Neural progenitor cell (in vitro differentiated cells): ENCODE measurements around the gene QSOX2. TPM values are rescaled to one million over a fixed set of nuclear protein-coding genes. Genes with fewer than 3 reads are reported as not detected.

Experiments used
- DNase-seq: peaks from one replicate; pipeline ENCODE4 v3.0.0-alpha.2; 2016; ENCODE audit warnings: low spot score
- H2AFZ ChIP-seq: fragments of 200-600 bp; sonication (generic); replicated peaks from 2 replicates; pipeline ENCODE4 v1.6.1; 2016; ENCODE audit warnings: antibody characterized with exemption
- H3F3A ChIP-seq: fragments of 200-600 bp; sonication (generic); 2 replicates; pipeline ENCODE4 v1.6.1; 2016; ENCODE audit warnings: antibody characterized with exemption, low read depth
- H3K27ac ChIP-seq: fragments of 200-600 bp; sonication (generic); 2 replicates; pipeline ENCODE4 v1.5.1; 2016; ENCODE audit warnings: mild to moderate bottlenecking
- H3K27me3 ChIP-seq: fragments of 200-600 bp; sonication (generic); 2 replicates; pipeline ENCODE4 v1.6.1; 2016; ENCODE audit warnings: mild to moderate bottlenecking, moderate library complexity
- H3K36me3 ChIP-seq: fragments of 200-600 bp; sonication (generic); 2 replicates; pipeline ENCODE4 v1.5.1; 2016
- H3K4me1 ChIP-seq: fragments of 200-600 bp; sonication (generic); 2 replicates; pipeline ENCODE4 v1.6.1; 2016; ENCODE audit warnings: mixed run types
- H3K4me2 ChIP-seq: fragments of 200-600 bp; sonication (generic); 2 replicates; pipeline ENCODE4 v1.6.1; 2016
- H3K4me3 ChIP-seq: fragments of 200-600 bp; sonication (generic); 2 replicates; pipeline ENCODE4 v1.5.1; 2016
- H3K79me2 ChIP-seq: fragments of 200-600 bp; sonication (generic); 2 replicates; pipeline ENCODE4 v1.6.1; 2016; ENCODE audit warnings: low read depth
- H3K9ac ChIP-seq: fragments of 200-600 bp; sonication (generic); 2 replicates; pipeline ENCODE4 v1.6.1; 2016
- H3K9me3 ChIP-seq: fragments of 200-600 bp; sonication (generic); 2 replicates; pipeline ENCODE4 v1.5.1; 2016; ENCODE audit warnings: low read depth
- H4K20me1 ChIP-seq: fragments of 200-600 bp; sonication (generic); 2 replicates; pipeline ENCODE4 v1.6.1; 2016; ENCODE audit warnings: low read depth
- H3K27ac Mint-ChIP-seq: 3 replicates; pipeline ENCODE4 v1.8.0; 2021; ENCODE audit warnings: mixed read lengths
- H3K27me3 Mint-ChIP-seq: 2 replicates; pipeline ENCODE4 v1.8.0; 2022; ENCODE audit warnings: low read depth, mild to moderate bottlenecking, inconsistent platforms, moderate library complexity, mixed read lengths; ENCODE audit not compliant: insufficient read depth
- H3K36me3 Mint-ChIP-seq: 3 replicates; pipeline ENCODE4 v1.8.0; 2021; ENCODE audit warnings: mixed read lengths
- H3K4me1 Mint-ChIP-seq: 3 replicates; pipeline ENCODE4 v1.8.0; 2021; ENCODE audit warnings: mixed read lengths
- H3K4me3 Mint-ChIP-seq: 3 replicates; pipeline ENCODE4 v1.8.0; 2021; ENCODE audit warnings: mild to moderate bottlenecking, moderate library complexity, mixed read lengths
- H3K9me3 Mint-ChIP-seq: 3 replicates; pipeline ENCODE4 v1.8.0; 2020; ENCODE audit warnings: mixed read lengths
- EZH2 ChIP-seq: fragments of 200-600 bp; sonication (generic); IDR thresholded peaks from 2 replicates; pipeline ENCODE4 v1.6.1; 2017; ENCODE audit warnings: antibody characterized with exemption, mild to moderate bottlenecking, moderate library complexity
- EZH2phosphoT487 ChIP-seq: fragments of 200-600 bp; sonication (generic); IDR thresholded peaks from 2 replicates; pipeline ENCODE4 v1.6.1; 2017; ENCODE audit warnings: antibody characterized with exemption
- total RNA-seq: library from RNA; depleted of rRNA; stranded (reverse); fragments of >200 nt; gene quantifications from 2 replicates; pipeline ENCODE4 v1.2.3, GENCODE V29; 2015; ENCODE audit warnings: low replicate concordance
- TF ChIP-seq, protein P1 (sequence below): fragments of 200-600 bp; sonication (generic); IDR thresholded peaks from 2 replicates; pipeline ENCODE4 v1.5.1; 2017; ENCODE audit warnings: antibody characterized with exemption, mild to moderate bottlenecking

The QSOX2 gene
- total RNA-seq, 1 donor from 2014 or later: 17.1 TPM

DNA sequence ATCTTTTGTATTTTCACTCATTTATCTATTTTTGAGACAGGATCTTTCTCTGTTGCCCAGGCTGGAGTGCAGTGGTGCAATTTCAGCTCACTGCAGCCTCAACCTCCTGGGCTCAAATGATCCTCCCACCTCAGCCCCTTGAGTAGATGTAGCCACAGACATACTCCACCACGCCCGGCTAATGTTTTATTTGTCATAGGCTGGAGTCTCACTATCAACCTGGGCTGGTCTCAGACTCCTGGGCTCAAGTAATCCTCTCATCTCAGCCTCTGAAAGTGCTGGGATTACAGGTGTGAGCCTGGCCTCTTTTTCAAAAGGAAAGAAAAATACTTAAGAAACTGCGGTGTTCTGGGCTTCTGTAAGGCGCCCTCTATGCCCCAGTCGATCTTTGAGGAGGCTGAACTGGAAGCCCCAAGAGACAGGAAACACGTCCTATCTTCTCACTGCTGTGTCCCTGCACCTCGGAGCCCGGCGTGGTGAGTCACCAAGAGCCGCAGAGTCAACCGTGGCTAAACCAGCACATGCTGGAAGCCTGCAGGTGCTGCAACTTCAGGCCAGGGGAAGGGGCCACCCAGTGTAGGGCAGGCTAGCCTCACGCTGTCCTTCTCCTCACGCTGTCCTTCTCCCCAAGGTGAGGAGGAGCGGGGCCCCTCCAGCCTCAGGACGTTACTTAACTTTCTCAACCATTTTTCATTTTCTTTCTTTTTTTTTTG lies 25.4 kb downstream of the QSOX2 start:
- Mint-ChIP-seq H3K36me3 (peaks cover 9% of the 10 kb centered on the region), H3K27ac (no peak overlapping the region), H3K4me1 (peaks cover 3% of the 10 kb centered on the region), H3K4me3 (no peak overlapping the region), H3K9me3 (no peaks in the 10 kb centered on the region), H3K27me3 (no peaks in the 10 kb centered on the region)
- H4K20me1 ChIP-seq: peaks cover 42% of the 10 kb centered on the region
- no peak for TF ChIP-seq EZH2
- TF ChIP-seq, protein P1, sequence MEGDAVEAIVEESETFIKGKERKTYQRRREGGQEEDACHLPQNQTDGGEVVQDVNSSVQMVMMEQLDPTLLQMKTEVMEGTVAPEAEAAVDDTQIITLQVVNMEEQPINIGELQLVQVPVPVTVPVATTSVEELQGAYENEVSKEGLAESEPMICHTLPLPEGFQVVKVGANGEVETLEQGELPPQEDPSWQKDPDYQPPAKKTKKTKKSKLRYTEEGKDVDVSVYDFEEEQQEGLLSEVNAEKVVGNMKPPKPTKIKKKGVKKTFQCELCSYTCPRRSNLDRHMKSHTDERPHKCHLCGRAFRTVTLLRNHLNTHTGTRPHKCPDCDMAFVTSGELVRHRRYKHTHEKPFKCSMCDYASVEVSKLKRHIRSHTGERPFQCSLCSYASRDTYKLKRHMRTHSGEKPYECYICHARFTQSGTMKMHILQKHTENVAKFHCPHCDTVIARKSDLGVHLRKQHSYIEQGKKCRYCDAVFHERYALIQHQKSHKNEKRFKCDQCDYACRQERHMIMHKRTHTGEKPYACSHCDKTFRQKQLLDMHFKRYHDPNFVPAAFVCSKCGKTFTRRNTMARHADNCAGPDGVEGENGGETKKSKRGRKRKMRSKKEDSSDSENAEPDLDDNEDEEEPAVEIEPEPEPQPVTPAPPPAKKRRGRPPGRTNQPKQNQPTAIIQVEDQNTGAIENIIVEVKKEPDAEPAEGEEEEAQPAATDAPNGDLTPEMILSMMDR: no peak
- TF ChIP-seq EZH2phosphoT487: no peak
- H3F3A ChIP-seq: peaks cover 2% of the 10 kb centered on the region
- H3K4me3 ChIP-seq: no peak overlapping the region
- no peaks in the 10 kb centered on the region for H3K36me3 ChIP-seq
- no peaks in the 10 kb centered on the region for H3K27me3 ChIP-seq
- no peak overlapping the region for H3K27ac ChIP-seq
- H3K4me1 ChIP-seq: no peaks in the 10 kb centered on the region
- no peaks in the 10 kb centered on the region for H3K9me3 ChIP-seq
- H2AFZ ChIP-seq: no peak overlapping the region
- H3K79me2 ChIP-seq: peaks cover 2% of the 10 kb centered on the region
- DNase-seq: no peak
- H3K4me2 ChIP-seq: no peak overlapping the region
- no peak overlapping the region for H3K9ac ChIP-seq

DNA sequence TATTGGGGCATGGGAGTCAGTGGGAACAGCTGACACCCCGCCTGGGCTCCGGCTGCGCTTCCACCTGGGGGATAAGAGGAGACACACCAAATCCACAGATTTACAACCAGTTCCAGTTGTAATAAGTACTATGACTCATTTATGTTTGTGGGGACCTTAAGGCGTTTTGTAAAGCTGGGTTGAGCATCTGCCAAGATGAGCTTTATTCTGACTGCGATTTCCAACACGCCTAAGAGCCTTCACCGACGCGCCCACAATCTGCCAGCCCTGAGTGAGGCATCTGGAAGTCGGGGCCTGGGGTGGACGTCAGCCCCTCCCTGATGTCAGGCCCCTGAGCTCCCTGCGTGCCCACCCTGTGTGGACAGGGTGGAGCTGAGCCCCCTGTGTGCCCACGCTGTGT lies 26.3 kb downstream of the QSOX2 start:
- TF ChIP-seq, protein P1: no peak
- TF ChIP-seq EZH2: no peak
- TF ChIP-seq EZH2phosphoT487: no peak
- no peak overlapping the region for H2AFZ ChIP-seq
- H3K4me2 ChIP-seq: no peak overlapping the region
- no peaks in the 10 kb centered on the region for H3K36me3 ChIP-seq
- no peak overlapping the region for H3K4me3 ChIP-seq
- H3F3A ChIP-seq: no peaks in the 10 kb centered on the region
- H3K4me1 ChIP-seq: no peaks in the 10 kb centered on the region
- Mint-ChIP-seq H3K27ac (no peak overlapping the region), H3K36me3 (peaks cover 13% of the 10 kb centered on the region), H3K27me3 (no peaks in the 10 kb centered on the region), H3K9me3 (no peaks in the 10 kb centered on the region), H3K4me3 (no peak overlapping the region), H3K4me1 (peaks cover 3% of the 10 kb centered on the region)
- no peaks in the 10 kb centered on the region for H3K79me2 ChIP-seq
- no peaks in the 10 kb centered on the region for H3K27me3 ChIP-seq
- no peak overlapping the region for H3K9ac ChIP-seq
- no peak overlapping the region for H3K27ac ChIP-seq
- H4K20me1 ChIP-seq: peaks cover 35% of the 10 kb centered on the region
- DNase-seq: no peak
- no peaks in the 10 kb centered on the region for H3K9me3 ChIP-seq

DNA sequence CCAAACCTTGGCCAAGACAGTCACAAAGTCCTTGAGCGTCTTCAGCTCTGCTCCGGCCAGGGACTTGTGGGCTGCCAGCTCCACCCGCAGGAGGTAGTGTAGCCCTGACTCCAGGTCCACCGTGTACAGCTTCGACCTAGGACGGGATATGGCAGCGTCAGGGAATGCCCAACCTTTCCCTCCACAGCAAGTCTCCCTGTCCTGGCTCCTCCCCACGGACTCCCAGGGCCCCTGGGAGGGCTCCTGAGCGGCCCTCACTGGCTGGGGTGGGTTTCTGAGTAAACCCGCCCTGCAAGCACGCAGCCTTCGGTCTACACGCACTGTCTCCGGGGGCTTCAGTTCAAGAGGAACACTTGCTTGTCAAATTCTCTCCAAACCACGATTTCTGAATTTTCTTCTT lies 26.9 kb downstream of the QSOX2 start:
- H3K36me3 ChIP-seq: peaks cover 3% of the 10 kb centered on the region
- H3K27ac Mint-ChIP-seq: no peak overlapping the region

More for the DNA sequence above, 26.9 kb downstream of the QSOX2 start:
- Mint-ChIP-seq H3K9me3 (no peaks in the 10 kb centered on the region), H3K4me1 (peaks cover 3% of the 10 kb centered on the region), H3K36me3 (peaks cover 16% of the 10 kb centered on the region), H3K27me3 (no peaks in the 10 kb centered on the region), H3K4me3 (no peak overlapping the region)
- Histone ChIP-seq H3K27me3 (no peaks in the 10 kb centered on the region), H3K9me3 (no peaks in the 10 kb centered on the region), H4K20me1 (peaks cover 32% of the 10 kb centered on the region), H3K4me1 (no peaks in the 10 kb centered on the region), H3K4me2 (no peak overlapping the region), H3K79me2 (no peaks in the 10 kb centered on the region), H3K27ac (no peak overlapping the region), H3K9ac (no peak overlapping the region), H3F3A (no peaks in the 10 kb centered on the region), H2AFZ (no peak overlapping the region), H3K4me3 (no peak overlapping the region)
- DNase-seq: no peak
- TF ChIP-seq, protein P1: peak; percentile 38
- no peak for TF ChIP-seq EZH2phosphoT487
- no peak for TF ChIP-seq EZH2
